Liver (tissue), 9 donors: ENCODE data around the gene TBX21. TPM values are rescaled to one million over a fixed set of nuclear protein-coding genes. Genes with fewer than 3 reads are reported as not detected.

Experiments
- DNase-seq: peaks from one replicate; pipeline ENCODE4 v3.0.0-alpha.2; 2017; ENCODE audit warnings: low spot score
- H3K27ac ChIP-seq, 2 donors: one replicate each; pipeline ENCODE4 v1.7.0; 2013; ENCODE audit warnings: inconsistent platforms in 2 of 2, low read length in 2 of 2, control low read depth in 1 of 2, low read depth in 1 of 2, mild to moderate bottlenecking in 1 of 2
- H3K27me3 ChIP-seq, 4 donors: one replicate each; pipeline versions ENCODE4 v1.6.1 to v1.7.0; 2013; ENCODE audit warnings: low read length in 3 of 4, inconsistent platforms in 1 of 4, mild to moderate bottlenecking in 1 of 4, moderate library complexity in 1 of 4; ENCODE audit not compliant: control insufficient read depth in 4 of 4, insufficient read depth in 4 of 4
- H3K36me3 ChIP-seq, 4 donors: one replicate each; pipeline versions ENCODE4 v1.6.1 to v1.7.0; 2013; ENCODE audit warnings: low read length in 3 of 4, mild to moderate bottlenecking in 3 of 4, low read depth in 1 of 4, moderate library complexity in 1 of 4; ENCODE audit not compliant: control insufficient read depth in 4 of 4, insufficient read depth in 3 of 4
- H3K4me1 ChIP-seq, 4 donors: one replicate each; pipeline versions ENCODE4 v1.6.1 to v1.7.0; 2013; ENCODE audit warnings: low read length in 3 of 4, mild to moderate bottlenecking in 3 of 4, moderate library complexity in 1 of 4; ENCODE audit not compliant: control insufficient read depth in 4 of 4, insufficient read depth in 4 of 4
- H3K4me3 ChIP-seq, 3 donors: one replicate each; pipeline versions ENCODE4 v1.6.1 to v1.7.0; 2013; ENCODE audit warnings: low read length in 3 of 3, control low read depth in 1 of 3, low read depth in 1 of 3, mild to moderate bottlenecking in 1 of 3
- H3K9ac ChIP-seq, 2 donors: one replicate each; pipeline ENCODE4 v1.7.0; 2013; ENCODE audit warnings: low read length in 2 of 2, mild to moderate bottlenecking in 2 of 2, moderate library complexity in 2 of 2, control low read depth in 1 of 2, low read depth in 1 of 2
- H3K9me3 ChIP-seq, 4 donors: one replicate each; pipeline versions ENCODE4 v1.6.1 to v1.7.0; 2013; ENCODE audit warnings: low read length in 3 of 4; ENCODE audit not compliant: control insufficient read depth in 4 of 4
- EGR1 ChIP-seq, 2 donors: IDR thresholded peaks; 2 replicates each; pipeline ENCODE4 v1.6.1; 2016 to 2018; ENCODE audit warnings: antibody characterized with exemption in 2 of 2, low read depth in 2 of 2
- FOXA1 ChIP-seq: IDR thresholded peaks from 2 replicates; pipeline ENCODE4 v1.6.1; 2016; ENCODE audit warnings: antibody characterized with exemption
- FOXA2 ChIP-seq: IDR thresholded peaks from 2 replicates; pipeline ENCODE4 v1.6.1; 2016; ENCODE audit warnings: antibody characterized with exemption
- GABPA ChIP-seq, 2 donors: IDR thresholded peaks in 1 of 2; conservative IDR thresholded peaks in 1 of 2; 2 replicates each; pipeline ENCODE4 v1.6.1; 2016; ENCODE audit warnings: antibody characterized with exemption in 2 of 2, mild to moderate bottlenecking in 1 of 2, moderate library complexity in 1 of 2
- HNF4G ChIP-seq: IDR thresholded peaks from 2 replicates; pipeline ENCODE4 v1.6.1; 2016; ENCODE audit warnings: antibody characterized with exemption
- JUND ChIP-seq, 2 donors: IDR thresholded peaks; 2 replicates each; pipeline ENCODE4 v1.6.1; 2016; ENCODE audit warnings: antibody characterized with exemption in 2 of 2
- NR2F2 ChIP-seq: IDR thresholded peaks from 2 replicates; pipeline ENCODE4 v1.6.1; 2016; ENCODE audit warnings: antibody characterized with exemption
- RAD21 ChIP-seq, 2 donors: IDR thresholded peaks; 2 replicates each; pipeline ENCODE4 v1.6.1; 2016; ENCODE audit warnings: antibody characterized with exemption in 2 of 2, mild to moderate bottlenecking in 2 of 2
- REST ChIP-seq: IDR thresholded peaks from 2 replicates; pipeline ENCODE4 v1.6.1; 2016; ENCODE audit warnings: antibody characterized with exemption, mild to moderate bottlenecking
- SP1 ChIP-seq: IDR thresholded peaks from 2 replicates; pipeline ENCODE4 v1.6.1; 2018; ENCODE audit warnings: antibody characterized with exemption, mild to moderate bottlenecking
- TAF1 ChIP-seq: conservative IDR thresholded peaks from 2 replicates; pipeline ENCODE4 v1.6.1; 2016; ENCODE audit warnings: antibody characterized with exemption, mild to moderate bottlenecking
- YY1 ChIP-seq: IDR thresholded peaks from 2 replicates; pipeline ENCODE4 v1.6.1; 2016; ENCODE audit warnings: antibody characterized with exemption, mild to moderate bottlenecking
- ZBTB33 ChIP-seq: IDR thresholded peaks from 2 replicates; pipeline ENCODE4 v1.6.1; 2016; ENCODE audit warnings: antibody characterized with exemption
- WGBS: extraction: QIAGEN DNeasy Blood & Tissue Kit; methylation state at CpG from one replicate; pipeline ENCODE4 v1.1.7; 2013; 5-methylcytosine and 5-hydroxymethylcytosine counted together
- polyA plus RNA-seq, 2 donors: library from polyadenylated mRNA; stranded (reverse) in 1 of 2; unstranded in 1 of 2; fragments of 200-250 nt in 1 of 2; fragments of >200 nt in 1 of 2; fragmentation: Nextera tagmentation in 1 of 2; extraction: Ambion mirVana in 1 of 2; gene quantifications; one replicate each; pipeline versions ENCODE4 v1.2.1 to v1.2.3, GENCODE V29; 2013 to 2015
- total RNA-seq, 2 donors: library from RNA; depleted of rRNA; stranded (reverse); fragments of >200 nt; gene quantifications; one replicate each; pipeline ENCODE4 v1.2.3, GENCODE V29; 2014
- TF ChIP-seq, protein P1 (sequence below): fragments of 150-350 bp; IDR thresholded peaks from 2 replicates; pipeline ENCODE4 v1.5.1; 2017; ENCODE audit warnings: improper control_type of control experiment, low read depth, low read length; ENCODE audit not compliant: missing input control
- TF ChIP-seq, protein P2 (sequence below): IDR thresholded peaks from 2 replicates; pipeline ENCODE4 v1.6.1; 2016; ENCODE audit warnings: antibody characterized with exemption
- donor health status: healthy.
- donor health status: healthy.
- donor health status: healthy.
- donor health status: healthy.
- donor health status: healthy.

Gene TBX21
- total and polyA plus RNA-seq, 4 donors, result 0.19 to 0.59 (median 0.25) TPM; not detected in 1

GRCh38 chr17:47735536-47736011, 2.5 kb downstream of the TBX21 start:
- 87% methylated on average over 3 of the region's 3 CpGs for WGBS
- no peak overlapping the region for H3K4me3 ChIP-seq
- no peak overlapping the region for H3K9ac ChIP-seq
- no peak for DNase-seq
- TF ChIP-seq RAD21 (IDR thresholded peaks at IDR 0.05) (no peak), NR2F2 (no peak), REST (no peak), JUND (IDR thresholded peaks at IDR 0.05) (no peak), TAF1 (no peak), YY1 (no peak), FOXA1 (no peak), SP1 (no peak), FOXA2 (no peak), ZBTB33 (no peak), GABPA (IDR thresholded peaks at IDR 0.05 in 1 of 2, conservative IDR thresholded peaks at IDR 0.05 in 1 of 2) (no peak), EGR1 (IDR thresholded peaks at IDR 0.05; ENCODE audit: low read depth in 2 of 2) (no peak), HNF4G (no peak)
- TF ChIP-seq, protein P1, sequence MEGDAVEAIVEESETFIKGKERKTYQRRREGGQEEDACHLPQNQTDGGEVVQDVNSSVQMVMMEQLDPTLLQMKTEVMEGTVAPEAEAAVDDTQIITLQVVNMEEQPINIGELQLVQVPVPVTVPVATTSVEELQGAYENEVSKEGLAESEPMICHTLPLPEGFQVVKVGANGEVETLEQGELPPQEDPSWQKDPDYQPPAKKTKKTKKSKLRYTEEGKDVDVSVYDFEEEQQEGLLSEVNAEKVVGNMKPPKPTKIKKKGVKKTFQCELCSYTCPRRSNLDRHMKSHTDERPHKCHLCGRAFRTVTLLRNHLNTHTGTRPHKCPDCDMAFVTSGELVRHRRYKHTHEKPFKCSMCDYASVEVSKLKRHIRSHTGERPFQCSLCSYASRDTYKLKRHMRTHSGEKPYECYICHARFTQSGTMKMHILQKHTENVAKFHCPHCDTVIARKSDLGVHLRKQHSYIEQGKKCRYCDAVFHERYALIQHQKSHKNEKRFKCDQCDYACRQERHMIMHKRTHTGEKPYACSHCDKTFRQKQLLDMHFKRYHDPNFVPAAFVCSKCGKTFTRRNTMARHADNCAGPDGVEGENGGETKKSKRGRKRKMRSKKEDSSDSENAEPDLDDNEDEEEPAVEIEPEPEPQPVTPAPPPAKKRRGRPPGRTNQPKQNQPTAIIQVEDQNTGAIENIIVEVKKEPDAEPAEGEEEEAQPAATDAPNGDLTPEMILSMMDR, result no peak
- TF ChIP-seq, protein P2, sequence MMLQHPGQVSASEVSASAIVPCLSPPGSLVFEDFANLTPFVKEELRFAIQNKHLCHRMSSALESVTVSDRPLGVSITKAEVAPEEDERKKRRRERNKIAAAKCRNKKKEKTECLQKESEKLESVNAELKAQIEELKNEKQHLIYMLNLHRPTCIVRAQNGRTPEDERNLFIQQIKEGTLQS, result no peak
- H3K27ac ChIP-seq, result no peak overlapping the region
- no peaks in the 10 kb centered on the region for H3K9me3 ChIP-seq
- peaks cover 3 to 11% (median 4%) of the 10 kb centered on the region in 4 donors for H3K4me1 ChIP-seq
- H3K36me3 ChIP-seq, result no peaks in the 10 kb centered on the region
- peaks cover 0 to 8% (median 5%) of the 10 kb centered on the region in 4 donors for H3K27me3 ChIP-seq
